H9 (cell line): ENCODE results near the gene TAF4B. TPM values are rescaled to one million over a fixed set of nuclear protein-coding genes. Genes with fewer than 3 reads are reported as not detected.

Experiments
- DNase-seq: peaks from one replicate; pipeline ENCODE4 v3.0.0-alpha.2; 2017
- H2AFZ ChIP-seq: one replicate; pipeline ENCODE4 v1.6.1; 2013; ENCODE audit warnings: mild to moderate bottlenecking, low read length, control low read depth, moderate library complexity
- H2AK5ac ChIP-seq: 2 replicates; pipeline ENCODE4 v1.6.1; 2013; ENCODE audit warnings: low read length, control low read depth, mixed read lengths; ENCODE audit not compliant: insufficient read length
- H2BK120ac ChIP-seq: one replicate; pipeline ENCODE4 v1.6.1; 2013; ENCODE audit warnings: low read depth, mild to moderate bottlenecking, low read length, control low read depth, inconsistent platforms; ENCODE audit not compliant: poor library complexity, severe bottlenecking
- H2BK12ac ChIP-seq: 2 replicates; pipeline ENCODE4 v1.6.1; 2013; ENCODE audit warnings: low read length, control low read depth, mixed read lengths, low read depth; ENCODE audit not compliant: insufficient read length
- H2BK15ac ChIP-seq: 2 replicates; pipeline ENCODE4 v1.6.1; 2013; ENCODE audit warnings: low read depth, low read length, control low read depth
- H2BK20ac ChIP-seq: one replicate; pipeline ENCODE4 v1.6.1; 2013; ENCODE audit warnings: low read depth, mild to moderate bottlenecking, low read length, control low read depth, inconsistent platforms; ENCODE audit not compliant: poor library complexity, severe bottlenecking
- H2BK5ac ChIP-seq: 2 replicates; pipeline ENCODE4 v1.6.1; 2013; ENCODE audit warnings: low read length, control low read depth, mixed read lengths; ENCODE audit not compliant: insufficient read length
- H3K14ac ChIP-seq: 2 replicates; pipeline ENCODE4 v1.6.1; 2013; ENCODE audit warnings: low read length, control low read depth; ENCODE audit not compliant: insufficient read depth
- H3K18ac ChIP-seq: 2 replicates; pipeline ENCODE4 v1.6.1; 2013; ENCODE audit warnings: low read depth, mild to moderate bottlenecking, mixed read lengths, low read length, control low read depth; ENCODE audit not compliant: insufficient read length
- H3K23ac ChIP-seq: 2 replicates; pipeline ENCODE4 v1.6.1; 2013; ENCODE audit warnings: low read length, control low read depth, mixed read lengths, low read depth; ENCODE audit not compliant: insufficient read length
- H3K23me2 ChIP-seq: 2 replicates; pipeline ENCODE4 v1.6.1; 2013; ENCODE audit warnings: low read depth, mild to moderate bottlenecking, mixed read lengths, low read length, control low read depth; ENCODE audit not compliant: insufficient read length, poor library complexity, severe bottlenecking
- H3K27ac ChIP-seq: 2 replicates; pipeline ENCODE4 v1.5.1; 2013; ENCODE audit warnings: low read length, control low read depth, mixed read lengths, low read depth; ENCODE audit not compliant: insufficient read length
- H3K27me3 ChIP-seq: 2 replicates; pipeline ENCODE4 v1.6.1; 2013; ENCODE audit warnings: low read length, control low read depth, inconsistent platforms; ENCODE audit not compliant: insufficient read depth
- H3K4ac ChIP-seq: 2 replicates; pipeline ENCODE4 v1.6.1; 2013; ENCODE audit warnings: low read depth, mild to moderate bottlenecking, control low read depth, inconsistent platforms, low read length, moderate library complexity
- H3K4me1 ChIP-seq: 2 replicates; pipeline ENCODE4 v1.6.1; 2013; ENCODE audit warnings: low read length, control low read depth, inconsistent platforms; ENCODE audit not compliant: insufficient read depth
- H3K4me2 ChIP-seq: 2 replicates; pipeline ENCODE4 v1.6.1; 2013; ENCODE audit warnings: low read length, control low read depth, mixed read lengths; ENCODE audit not compliant: insufficient read length, insufficient read depth
- H3K56ac ChIP-seq: 2 replicates; pipeline ENCODE4 v1.6.1; 2013; ENCODE audit warnings: low read depth, mild to moderate bottlenecking, mixed read lengths, low read length, control low read depth; ENCODE audit not compliant: insufficient read length
- H3K79me1 ChIP-seq: 2 replicates; pipeline ENCODE4 v1.6.1; 2013; ENCODE audit warnings: low read depth, mild to moderate bottlenecking, moderate library complexity, low read length, control low read depth, inconsistent platforms; ENCODE audit not compliant: insufficient read depth, poor library complexity, severe bottlenecking
- H3K79me2 ChIP-seq: 2 replicates; pipeline ENCODE4 v1.6.1; 2013; ENCODE audit warnings: low read length, control low read depth, inconsistent platforms; ENCODE audit not compliant: insufficient read depth
- H3K9ac ChIP-seq: 2 replicates; pipeline ENCODE4 v1.6.1; 2013; ENCODE audit warnings: low read length, control low read depth, mixed read lengths; ENCODE audit not compliant: insufficient read length; ENCODE audit errors: extremely low read depth
- H3K9me3 ChIP-seq: one replicate; pipeline ENCODE4 v1.6.1; 2013; ENCODE audit warnings: low read depth, low read length, inconsistent platforms; ENCODE audit not compliant: control insufficient read depth
- H3T11ph ChIP-seq: one replicate; pipeline ENCODE4 v1.6.1; 2013; ENCODE audit warnings: mild to moderate bottlenecking, low read length, control low read depth, inconsistent platforms
- H4K20me1 ChIP-seq: one replicate; pipeline ENCODE4 v1.6.1; 2013; ENCODE audit not compliant: control insufficient read depth, insufficient read length, insufficient read depth
- H4K5ac ChIP-seq: 2 replicates; pipeline ENCODE4 v1.6.1; 2013; ENCODE audit warnings: low read depth, mild to moderate bottlenecking, mixed read lengths, low read length, control low read depth; ENCODE audit not compliant: insufficient read length
- H4K8ac ChIP-seq: replicated peaks from 2 replicates; pipeline ENCODE4 v1.6.1; 2013; ENCODE audit warnings: low read length, control low read depth, mixed read lengths, low read depth; ENCODE audit not compliant: insufficient read length
- H4K91ac ChIP-seq: 2 replicates; pipeline ENCODE4 v1.6.1; 2013; ENCODE audit warnings: low read depth, mild to moderate bottlenecking, moderate library complexity, mixed read lengths, low read length, control low read depth; ENCODE audit not compliant: insufficient read length
- H3K27ac Mint-ChIP-seq, 3 experiments: 2 replicates in 2 of 3; 3 replicates in 1 of 3; pipeline ENCODE4 v1.8.0; 2020 to 2021; ENCODE audit warnings: mixed read lengths in 3 of 3, mild to moderate bottlenecking in 1 of 3, moderate library complexity in 1 of 3
- H3K27me3 Mint-ChIP-seq: 2 replicates; pipeline ENCODE4 v1.8.0; 2021; ENCODE audit warnings: low read depth, mild to moderate bottlenecking, moderate library complexity, mixed read lengths
- H3K36me3 Mint-ChIP-seq, 3 experiments: 2 replicates in 2 of 3; 3 replicates in 1 of 3; pipeline ENCODE4 v1.8.0; 2020 to 2021; ENCODE audit warnings: low read depth in 3 of 3, mixed read lengths in 3 of 3; ENCODE audit not compliant: insufficient read depth in 1 of 3
- H3K4me1 Mint-ChIP-seq, 2 experiments: 2 replicates each; pipeline ENCODE4 v1.8.0; 2020; ENCODE audit warnings: mixed read lengths in 2 of 2
- H3K4me3 Mint-ChIP-seq, 2 experiments: 2 replicates in 1 of 2; 3 replicates in 1 of 2; pipeline ENCODE4 v1.8.0; 2020 to 2021; ENCODE audit warnings: mild to moderate bottlenecking in 2 of 2, mixed read lengths in 2 of 2, moderate library complexity in 1 of 2
- H3K9me3 Mint-ChIP-seq, 2 experiments: 2 replicates in 1 of 2; 3 replicates in 1 of 2; pipeline ENCODE4 v1.8.0; 2020; ENCODE audit warnings: mild to moderate bottlenecking in 2 of 2, mixed read lengths in 2 of 2, moderate library complexity in 1 of 2
- CTCF ChIP-seq: fragments of 200-600 bp; sonication (generic); conservative IDR thresholded peaks from 3 replicates; pipeline ENCODE4 v1.8.0; 2021; ENCODE audit warnings: antibody characterized with exemption, mild to moderate bottlenecking
- WGBS: extraction: QIAGEN DNeasy Blood & Tissue Kit; methylation state at CpG from one replicate; pipeline ENCODE4 v1.1.7; 2013; ENCODE audit warnings: missing lambda C conversion rate, low lambda C conversion rate, mixed read lengths; ENCODE audit not compliant: insufficient read length; ENCODE audit errors: extremely low coverage; 5-methylcytosine and 5-hydroxymethylcytosine counted together
- total RNA-seq: library from RNA; stranded (reverse); gene quantifications from 2 replicates; pipeline ENCODE4 v1.2.1, GENCODE V29; 2021

The TAF4B gene
- total RNA-seq, 1 experiment from 2014 or later: 19.8 TPM

DNA sequence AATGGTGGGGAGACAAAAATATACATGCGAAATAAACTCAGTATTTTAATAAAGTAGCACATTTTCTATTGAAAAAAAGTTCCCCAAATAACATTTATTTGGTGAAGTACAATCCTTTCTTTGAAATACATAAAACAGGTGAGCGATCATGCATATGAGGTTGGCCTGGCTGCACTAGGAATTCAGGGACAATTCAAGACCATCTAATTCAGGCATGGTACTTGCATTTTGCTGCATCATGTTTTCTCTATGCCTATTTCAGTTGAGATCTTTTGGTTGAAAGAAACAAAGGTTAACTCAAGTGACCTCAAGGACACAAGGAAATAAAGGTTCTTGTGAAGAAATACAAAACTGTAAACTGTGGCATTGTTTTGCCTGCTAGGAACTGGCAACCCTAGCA is 19.8 kb upstream of the TAF4B start:
- Histone ChIP-seq H3K23me2 (no peaks in the 10 kb centered on the region), H3K18ac (no peak overlapping the region), H3K79me2 (no peaks in the 10 kb centered on the region), H3T11ph (no peak overlapping the region), H3K4ac (no peak overlapping the region), H3K27me3 (no peaks in the 10 kb centered on the region), H2BK15ac (no peak overlapping the region), H4K20me1 (no peaks in the 10 kb centered on the region), H3K23ac (no peak overlapping the region), H4K91ac (no peak overlapping the region), H4K5ac (no peak overlapping the region), H2AK5ac (no peak overlapping the region), H2BK12ac (no peak overlapping the region), H3K56ac (no peak overlapping the region), H3K9ac (no peak overlapping the region), H2BK120ac (no peak overlapping the region), H2BK20ac (no peak overlapping the region), H3K9me3 (no peaks in the 10 kb centered on the region), H3K14ac (no peak overlapping the region), H3K4me2 (no peak overlapping the region), H2AFZ (no peak overlapping the region), H3K4me1 (no peaks in the 10 kb centered on the region), H3K79me1 (no peaks in the 10 kb centered on the region), H3K27ac (no peak overlapping the region), H2BK5ac (no peak overlapping the region), H4K8ac (no peak overlapping the region)
- H3K4me1 Mint-ChIP-seq: no peaks in the 10 kb centered on the region
- H3K27me3 Mint-ChIP-seq: no peaks in the 10 kb centered on the region
- TF ChIP-seq CTCF: no peak
- H3K9me3 Mint-ChIP-seq: peaks cover 0 to 4% of the 10 kb centered on the region in 2 experiments; a peak in 2 of 5 replicates
- no peak for DNase-seq
- H3K36me3 Mint-ChIP-seq: peaks cover 0 to 3% (median 0%) of the 10 kb centered on the region in 3 experiments; a peak in 1 of 7 replicates
- no peak overlapping the region for H3K4me3 Mint-ChIP-seq
- WGBS: no CpG with 5 or more reads among the region's 2 CpGs
- no peak overlapping the region for H3K27ac Mint-ChIP-seq
